ENCODE measurements around the gene GINS2. TPM values are rescaled to one million over a fixed set of nuclear protein-coding genes. Genes with fewer than 3 reads are reported as not detected.

Gene GINS2
- total and polyA plus RNA-seq, 9 donors, result 0.23 to 1.6 (median 1.4) TPM

DNA sequence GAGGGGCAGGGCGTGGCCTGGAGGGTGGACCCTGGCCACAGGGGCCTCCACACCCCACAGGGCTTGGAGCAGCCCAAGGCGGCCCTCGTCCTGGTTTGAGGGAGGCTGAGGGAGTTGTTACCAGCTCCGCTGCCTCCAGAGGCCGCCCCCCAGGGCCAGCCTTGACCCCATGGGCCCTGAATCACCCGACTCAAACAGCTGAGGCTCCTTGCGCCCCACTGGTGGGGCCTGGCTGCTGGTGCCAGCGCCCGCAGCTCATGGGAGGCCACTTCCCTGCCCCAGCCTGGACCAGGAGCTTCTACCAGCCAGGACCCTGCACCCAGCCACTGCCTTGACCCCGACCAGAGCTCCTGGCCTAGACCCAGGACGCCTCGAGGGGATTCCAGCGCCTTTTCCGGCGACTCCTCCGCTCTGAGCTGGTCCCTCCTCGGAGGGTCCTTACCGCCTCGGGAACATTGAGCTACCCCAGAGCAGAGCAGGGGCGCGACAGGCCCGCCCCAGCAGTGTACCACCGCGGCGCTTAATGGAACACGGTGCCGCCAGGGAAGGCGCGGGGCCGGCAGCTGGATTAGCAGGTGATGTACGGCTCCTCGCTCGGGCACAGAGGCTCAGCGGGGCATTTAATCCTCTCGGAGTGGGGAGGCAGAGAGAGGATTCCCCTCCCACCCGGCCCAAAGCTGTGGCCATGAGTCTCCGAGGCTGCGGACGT, 38.5 kb downstream of the GINS2 start:
- Histone ChIP-seq H3K36me3 (no peaks in the 10 kb centered on the region), H3K27ac (peak overlapping the region in 1 of 2 donors; percentile 54), H3K27me3 (no peaks in the 10 kb centered on the region), H3K4me1 (ENCODE audit: insufficient read depth) (peaks cover 32% of the 10 kb centered on the region), H3K9me3 (no peaks in the 10 kb centered on the region), H3K4me3 (no peak overlapping the region)
- no peak for TF ChIP-seq EP300 (IDR thresholded peaks at IDR 0.05)
- no peak for TF ChIP-seq POLR2A (IDR thresholded peaks at IDR 0.05)
- TF ChIP-seq, protein P1, sequence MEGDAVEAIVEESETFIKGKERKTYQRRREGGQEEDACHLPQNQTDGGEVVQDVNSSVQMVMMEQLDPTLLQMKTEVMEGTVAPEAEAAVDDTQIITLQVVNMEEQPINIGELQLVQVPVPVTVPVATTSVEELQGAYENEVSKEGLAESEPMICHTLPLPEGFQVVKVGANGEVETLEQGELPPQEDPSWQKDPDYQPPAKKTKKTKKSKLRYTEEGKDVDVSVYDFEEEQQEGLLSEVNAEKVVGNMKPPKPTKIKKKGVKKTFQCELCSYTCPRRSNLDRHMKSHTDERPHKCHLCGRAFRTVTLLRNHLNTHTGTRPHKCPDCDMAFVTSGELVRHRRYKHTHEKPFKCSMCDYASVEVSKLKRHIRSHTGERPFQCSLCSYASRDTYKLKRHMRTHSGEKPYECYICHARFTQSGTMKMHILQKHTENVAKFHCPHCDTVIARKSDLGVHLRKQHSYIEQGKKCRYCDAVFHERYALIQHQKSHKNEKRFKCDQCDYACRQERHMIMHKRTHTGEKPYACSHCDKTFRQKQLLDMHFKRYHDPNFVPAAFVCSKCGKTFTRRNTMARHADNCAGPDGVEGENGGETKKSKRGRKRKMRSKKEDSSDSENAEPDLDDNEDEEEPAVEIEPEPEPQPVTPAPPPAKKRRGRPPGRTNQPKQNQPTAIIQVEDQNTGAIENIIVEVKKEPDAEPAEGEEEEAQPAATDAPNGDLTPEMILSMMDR (IDR thresholded peaks at IDR 0.05), result no peak
- 45 to 73% (median 46%) methylated on average over 35 to 39 of the region's 39 CpGs for WGBS, 3 donors
- DNase-seq, result peak in 4 of 5 donors; percentile 49 to 68 (median 62)
- intact Hi-C loops (cut with DNase I), result no loop called here

- H3K4me3 ChIP-seq, result no peak overlapping the region
- DNase-seq, result peak in 1 of 5 donors; percentile 50
- 79 to 86% (median 85%) methylated on average over 16 of the region's 16 CpGs for WGBS, 3 donors
- TF ChIP-seq POLR2A (IDR thresholded peaks at IDR 0.05) (no peak), EP300 (IDR thresholded peaks at IDR 0.05) (no peak)
- TF ChIP-seq, protein P1 (IDR thresholded peaks at IDR 0.05), result no peak
- no peaks in the 10 kb centered on the region for H3K36me3 ChIP-seq
- no peaks in the 10 kb centered on the region for H3K9me3 ChIP-seq
- H3K27me3 ChIP-seq, result no peaks in the 10 kb centered on the region
- intact Hi-C loops (cut with DNase I), result no loop called here
- H3K4me1 ChIP-seq (ENCODE audit: insufficient read depth), result peaks cover 32% of the 10 kb centered on the region
- peak overlapping the region in 1 of 2 donors; percentile 54 for H3K27ac ChIP-seq
Measured at GRCh38 chr16:85649411-85650134, 39.2 kb downstream of the GINS2 start.

DNA sequence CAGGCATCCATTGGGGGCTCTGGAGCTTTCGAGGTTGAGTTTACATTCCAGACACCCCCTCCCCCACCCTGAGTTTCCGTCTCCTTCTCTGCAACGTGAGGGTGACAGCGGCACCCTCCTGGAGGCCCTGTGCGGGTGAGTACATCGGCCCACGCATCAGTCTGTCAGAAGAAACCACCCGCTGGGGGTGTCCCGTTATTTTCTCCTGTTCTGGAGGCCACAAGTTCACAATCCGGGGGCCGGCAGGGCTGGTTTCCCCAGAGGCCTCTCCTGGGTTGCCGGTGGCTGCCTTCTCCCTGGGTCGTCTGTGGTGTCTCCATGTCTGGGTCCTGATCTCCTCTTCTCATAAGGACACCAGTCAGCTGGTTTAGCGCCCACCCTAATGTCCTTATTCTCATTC, 39.9 kb downstream of the GINS2 start:
- 75 to 84% (median 77%) methylated on average over 14 of the region's 14 CpGs for WGBS, 3 donors
- Histone ChIP-seq H3K9me3 (no peaks in the 10 kb centered on the region), H3K27me3 (no peaks in the 10 kb centered on the region), H3K27ac (no peak overlapping the region), H3K36me3 (no peaks in the 10 kb centered on the region), H3K4me1 (ENCODE audit: insufficient read depth) (peaks cover 32% of the 10 kb centered on the region), H3K4me3 (no peak overlapping the region)
- DNase-seq, result no peak
- TF ChIP-seq, protein P1 (IDR thresholded peaks at IDR 0.05), result no peak
- no peak for TF ChIP-seq POLR2A (IDR thresholded peaks at IDR 0.05)
- TF ChIP-seq EP300 (IDR thresholded peaks at IDR 0.05), result no peak
- intact Hi-C loops (cut with DNase I), result no loop called here

GRCh38 chr16:85648070-85648714, 40.6 kb downstream of the GINS2 start:
- Histone ChIP-seq H3K27me3 (no peaks in the 10 kb centered on the region), H3K4me3 (no peak overlapping the region), H3K36me3 (no peaks in the 10 kb centered on the region), H3K27ac (no peak overlapping the region), H3K4me1 (ENCODE audit: insufficient read depth) (peaks cover 26% of the 10 kb centered on the region), H3K9me3 (no peaks in the 10 kb centered on the region)
- WGBS, 3 donors, result 88 to 90% (median 90%) methylated on average over 21 to 26 of the region's 26 CpGs
- TF ChIP-seq EP300 (IDR thresholded peaks at IDR 0.05) (no peak), POLR2A (IDR thresholded peaks at IDR 0.05) (no peak)
- TF ChIP-seq, protein P1 (IDR thresholded peaks at IDR 0.05), result no peak
- intact Hi-C loops (cut with DNase I), result no loop called here
- no peak for DNase-seq

Measured in ovary (tissue), 9 donors.